ENCODE measurements around the gene H19.

Gene H19

DNA sequence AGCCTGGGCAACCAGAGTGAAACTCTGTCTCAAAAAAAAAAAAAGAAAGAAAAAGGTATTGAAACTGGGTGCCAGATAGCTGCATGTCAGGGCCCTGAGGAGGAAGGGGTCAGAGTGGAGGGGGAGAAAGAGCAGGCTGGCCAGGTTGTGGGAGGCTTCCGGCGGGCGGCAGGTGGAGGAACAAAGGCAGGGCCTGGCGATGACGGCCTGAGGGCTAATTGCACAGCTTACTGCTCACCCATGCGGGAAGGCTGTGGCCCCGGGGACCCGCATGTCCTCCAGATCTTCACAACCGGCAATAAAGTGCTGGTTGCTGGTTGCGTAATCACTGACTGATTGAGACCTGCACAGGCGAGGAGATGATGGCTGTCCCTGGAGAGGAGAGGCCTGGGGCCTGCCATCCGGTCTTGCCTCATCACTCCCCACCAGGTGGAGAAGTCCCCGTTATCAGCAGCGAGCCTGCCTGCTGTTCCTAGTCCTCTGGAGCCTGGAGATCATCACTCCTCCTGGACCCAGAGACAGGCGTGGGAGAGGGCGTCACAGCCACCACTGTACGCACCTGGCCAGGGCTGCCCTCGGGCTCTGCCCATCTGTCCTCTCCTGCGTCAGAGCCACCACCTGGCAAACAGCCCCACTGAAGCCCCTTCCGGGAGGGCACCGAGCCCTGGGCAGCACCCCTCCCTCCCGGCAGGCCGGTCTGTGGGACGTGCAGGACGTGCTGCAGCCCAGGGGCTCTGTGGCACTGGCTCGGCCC lies 18.7 kb downstream of the H19 start:
- Histone ChIP-seq H3K79me2 (ENCODE audit: insufficient read depth, low read length) (no peaks in the 10 kb centered on the region), H3K9me3 (ENCODE audit: low read length) (no peaks in the 10 kb centered on the region), H3K4me1 (ENCODE audit: insufficient read depth, low read length, severe bottlenecking) (no peaks in the 10 kb centered on the region), H3K27me3 (ENCODE audit: insufficient read depth, low read length) (no peaks in the 10 kb centered on the region), H4K20me1 (ENCODE audit: insufficient read depth, low read length) (no peaks in the 10 kb centered on the region), H3K9ac (ENCODE audit: low read length) (no peak overlapping the region), H3F3A (ENCODE audit: insufficient read depth, low read length) (no peaks in the 10 kb centered on the region), H3K4me2 (ENCODE audit: low read length) (no peak overlapping the region), H3K27ac (ENCODE audit: low read depth, low read length, poor library complexity, severe bottlenecking) (no peak overlapping the region), H3K36me3 (ENCODE audit: insufficient read depth, low read length) (no peaks in the 10 kb centered on the region), H2AFZ (ENCODE audit: low read length) (no peak overlapping the region), H3K4me3 (ENCODE audit: low read depth, low read length, poor library complexity, severe bottlenecking) (no peak overlapping the region), H3K9me2 (ENCODE audit: low read depth, low read length) (no peaks in the 10 kb centered on the region)
- TF ChIP-seq, protein P1, sequence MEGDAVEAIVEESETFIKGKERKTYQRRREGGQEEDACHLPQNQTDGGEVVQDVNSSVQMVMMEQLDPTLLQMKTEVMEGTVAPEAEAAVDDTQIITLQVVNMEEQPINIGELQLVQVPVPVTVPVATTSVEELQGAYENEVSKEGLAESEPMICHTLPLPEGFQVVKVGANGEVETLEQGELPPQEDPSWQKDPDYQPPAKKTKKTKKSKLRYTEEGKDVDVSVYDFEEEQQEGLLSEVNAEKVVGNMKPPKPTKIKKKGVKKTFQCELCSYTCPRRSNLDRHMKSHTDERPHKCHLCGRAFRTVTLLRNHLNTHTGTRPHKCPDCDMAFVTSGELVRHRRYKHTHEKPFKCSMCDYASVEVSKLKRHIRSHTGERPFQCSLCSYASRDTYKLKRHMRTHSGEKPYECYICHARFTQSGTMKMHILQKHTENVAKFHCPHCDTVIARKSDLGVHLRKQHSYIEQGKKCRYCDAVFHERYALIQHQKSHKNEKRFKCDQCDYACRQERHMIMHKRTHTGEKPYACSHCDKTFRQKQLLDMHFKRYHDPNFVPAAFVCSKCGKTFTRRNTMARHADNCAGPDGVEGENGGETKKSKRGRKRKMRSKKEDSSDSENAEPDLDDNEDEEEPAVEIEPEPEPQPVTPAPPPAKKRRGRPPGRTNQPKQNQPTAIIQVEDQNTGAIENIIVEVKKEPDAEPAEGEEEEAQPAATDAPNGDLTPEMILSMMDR (IDR thresholded peaks at IDR 0.05; ENCODE audit: low read length), result no peak
- no peak for TF ChIP-seq EZH2 (IDR thresholded peaks at IDR 0.05; ENCODE audit: borderline replicate concordance, low read length)

DNA sequence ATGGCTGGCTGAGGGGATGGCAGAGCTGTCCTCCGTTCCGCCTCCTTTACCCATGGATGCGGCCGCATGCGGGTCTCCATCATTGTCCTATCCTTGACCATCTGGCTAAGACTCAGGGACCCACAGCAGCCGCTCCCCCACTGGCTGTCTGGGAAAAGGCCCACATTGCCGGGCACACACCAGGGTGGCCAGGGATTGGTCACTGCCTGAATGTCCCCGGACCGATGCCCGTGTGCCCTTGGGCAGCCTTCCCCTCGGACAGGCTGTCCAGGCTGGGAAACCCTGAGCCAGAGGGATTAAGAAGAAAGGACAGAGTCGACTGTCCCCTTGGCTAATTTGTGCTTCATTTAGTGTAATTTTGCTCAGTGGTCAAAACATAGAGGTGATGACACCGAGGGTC lies 22.5 kb downstream of the H19 start:
- Histone ChIP-seq H3K9me3 (ENCODE audit: low read length) (no peaks in the 10 kb centered on the region), H3K9ac (ENCODE audit: low read length) (no peak overlapping the region), H3K27me3 (ENCODE audit: insufficient read depth, low read length) (no peaks in the 10 kb centered on the region), H3K79me2 (ENCODE audit: insufficient read depth, low read length) (no peaks in the 10 kb centered on the region), H3K9me2 (ENCODE audit: low read depth, low read length) (no peaks in the 10 kb centered on the region), H3K4me1 (ENCODE audit: insufficient read depth, low read length, severe bottlenecking) (no peaks in the 10 kb centered on the region), H3K27ac (ENCODE audit: low read depth, low read length, poor library complexity, severe bottlenecking) (no peak overlapping the region), H3F3A (ENCODE audit: insufficient read depth, low read length) (no peaks in the 10 kb centered on the region), H4K20me1 (ENCODE audit: insufficient read depth, low read length) (no peaks in the 10 kb centered on the region), H3K4me3 (ENCODE audit: low read depth, low read length, poor library complexity, severe bottlenecking) (no peak overlapping the region), H3K4me2 (ENCODE audit: low read length) (no peak overlapping the region), H2AFZ (ENCODE audit: low read length) (no peak overlapping the region), H3K36me3 (ENCODE audit: insufficient read depth, low read length) (no peaks in the 10 kb centered on the region)
- no peak for TF ChIP-seq EZH2 (IDR thresholded peaks at IDR 0.05; ENCODE audit: borderline replicate concordance, low read length)
- TF ChIP-seq, protein P1 (IDR thresholded peaks at IDR 0.05; ENCODE audit: low read length), result no peak

DNA sequence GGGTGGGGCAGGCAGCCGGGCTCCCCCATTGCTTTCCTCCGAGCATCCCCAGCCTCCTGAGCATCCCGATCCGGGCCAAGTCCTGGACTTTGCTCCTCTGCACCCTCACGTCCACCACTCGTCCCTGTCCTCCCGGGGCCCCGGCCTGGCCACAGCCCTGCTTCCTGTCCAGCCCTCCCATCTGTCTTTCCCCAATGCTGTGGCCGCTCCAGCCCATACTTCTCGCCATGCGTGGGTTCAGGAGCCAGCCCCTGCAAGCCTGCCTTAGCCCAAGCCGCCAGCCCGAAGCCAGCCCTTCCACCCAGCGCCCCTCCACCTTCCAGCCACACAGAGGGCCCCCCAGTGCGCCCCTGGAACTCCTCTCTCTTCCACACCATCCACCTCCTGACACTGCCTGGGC lies 26.7 kb downstream of the H19 start:
- TF ChIP-seq EZH2 (IDR thresholded peaks at IDR 0.05; ENCODE audit: borderline replicate concordance, low read length), result no peak
- TF ChIP-seq, protein P1 (IDR thresholded peaks at IDR 0.05; ENCODE audit: low read length), result no peak
- no peaks in the 10 kb centered on the region for H4K20me1 ChIP-seq (ENCODE audit: insufficient read depth, low read length)
- H3K4me1 ChIP-seq (ENCODE audit: insufficient read depth, low read length, severe bottlenecking), result no peaks in the 10 kb centered on the region
- H3K27ac ChIP-seq (ENCODE audit: low read depth, low read length, poor library complexity, severe bottlenecking), result no peak overlapping the region
- no peaks in the 10 kb centered on the region for H3K9me3 ChIP-seq (ENCODE audit: low read length)
- H3K79me2 ChIP-seq (ENCODE audit: insufficient read depth, low read length), result no peaks in the 10 kb centered on the region
- H3K27me3 ChIP-seq (ENCODE audit: insufficient read depth, low read length), result no peaks in the 10 kb centered on the region
- no peak overlapping the region for H2AFZ ChIP-seq (ENCODE audit: low read length)
- H3K4me2 ChIP-seq (ENCODE audit: low read length), result no peak overlapping the region
- no peak overlapping the region for H3K9ac ChIP-seq (ENCODE audit: low read length)
- H3F3A ChIP-seq (ENCODE audit: insufficient read depth, low read length), result no peaks in the 10 kb centered on the region
- no peak overlapping the region for H3K4me3 ChIP-seq (ENCODE audit: low read depth, low read length, poor library complexity, severe bottlenecking)
- no peaks in the 10 kb centered on the region for H3K9me2 ChIP-seq (ENCODE audit: low read depth, low read length)
- H3K36me3 ChIP-seq (ENCODE audit: insufficient read depth, low read length), result no peaks in the 10 kb centered on the region

Data from OCI-LY1 (cell line).